ENCODE measurements around the gene GATB.

- TF ChIP-seq CTCF (IDR thresholded peaks at IDR 0.05) (no peak), POLR2A (IDR thresholded peaks at IDR 0.05) (no peak)
Observed at GRCh38 chr4:151689211-151689991, 71.4 kb downstream of the GATB start.

Measured in Peyer's patch (tissue), 4 donors.